Fibroblast of lung (primary cell): Measurements from ENCODE around the gene AGAP1. TPM values are rescaled to one million over a fixed set of nuclear protein-coding genes. Genes with fewer than 3 reads are reported as not detected.

Experiments used
- DNase-seq, 2 donors: peaks; one replicate each; pipeline versions ENCODE4 v3.0.0 to v3.0.0-alpha.2; 2010; ENCODE audit warnings: low read depth in 2 of 2
- H2AFZ ChIP-seq: 2 replicates; pipeline ENCODE4 v1.5.1; 2012; ENCODE audit warnings: low read length, control low read depth, inconsistent platforms
- H3K27ac ChIP-seq: 2 replicates; pipeline ENCODE4 v1.5.1; 2011; ENCODE audit warnings: low read length, control low read depth; ENCODE audit not compliant: insufficient read depth
- H3K27me3 ChIP-seq: 2 replicates; pipeline ENCODE4 v1.5.1; 2011; ENCODE audit warnings: mild to moderate bottlenecking, low read length; ENCODE audit not compliant: control insufficient read depth, insufficient read depth
- H3K36me3 ChIP-seq: 2 replicates; pipeline ENCODE4 v1.5.1; 2011; ENCODE audit warnings: low read length; ENCODE audit not compliant: control insufficient read depth, insufficient read depth
- H3K4me1 ChIP-seq: 2 replicates; pipeline ENCODE4 v1.5.1; 2011; ENCODE audit warnings: low read length; ENCODE audit not compliant: control insufficient read depth, insufficient read depth; ENCODE audit errors: extremely low read depth
- H3K4me2 ChIP-seq: 2 replicates; pipeline ENCODE4 v1.5.1; 2011; ENCODE audit warnings: low read length, control low read depth; ENCODE audit not compliant: insufficient read depth; ENCODE audit errors: extremely low read depth
- H3K4me3 ChIP-seq, 4 experiments: fragments of 200-600 bp in 1 of 4; sonication (generic) in 1 of 4; replicated peaks in 1 of 4; 2 replicates each; pipeline ENCODE4 v1.5.1; 2011 to 2016; ENCODE audit warnings: low read length in 4 of 4, low read depth in 3 of 4, mild to moderate bottlenecking in 3 of 4, control low read depth in 2 of 4, inconsistent platforms in 1 of 4, mixed read lengths in 1 of 4; ENCODE audit not compliant: insufficient read depth in 1 of 4; ENCODE audit errors: control extremely low read depth in 1 of 4
- H3K79me2 ChIP-seq: 2 replicates; pipeline ENCODE4 v1.5.1; 2012; ENCODE audit warnings: mild to moderate bottlenecking, low read length, inconsistent platforms; ENCODE audit not compliant: control insufficient read depth, insufficient read depth
- H3K9ac ChIP-seq: 2 replicates; pipeline ENCODE4 v1.5.1; 2011; ENCODE audit warnings: mild to moderate bottlenecking, low read length, control low read depth; ENCODE audit not compliant: insufficient read depth
- H3K9me3 ChIP-seq: 2 replicates; pipeline ENCODE4 v1.5.1; 2012; ENCODE audit warnings: low read depth, low read length; ENCODE audit not compliant: control insufficient read depth, insufficient read depth
- H4K20me1 ChIP-seq: 2 replicates; pipeline ENCODE4 v1.5.1; 2011; ENCODE audit warnings: low read length; ENCODE audit not compliant: control insufficient read depth, insufficient read depth; ENCODE audit errors: extremely low read depth
- EZH2 ChIP-seq: IDR thresholded peaks from 2 replicates; pipeline ENCODE4 v1.5.1; 2012; ENCODE audit warnings: low read length, control low read depth, mild to moderate bottlenecking; ENCODE audit errors: missing control alignments
- polyA plus RNA-seq, 2 donors: library from polyadenylated mRNA; depleted of rRNA in 1 of 2; stranded (reverse) in 1 of 2; unstranded in 1 of 2; fragments of >200 nt; gene quantifications; 2 replicates each; pipeline ENCODE4 v1.2.1, GENCODE V29; 2011 to 2012; ENCODE audit warnings: missing spikeins in 1 of 2
- total RNA-seq: library from RNA; depleted of rRNA; stranded (reverse); fragments of >200 nt; gene quantifications from 2 replicates; pipeline ENCODE4 v1.2.1, GENCODE V29; 2014
- TF ChIP-seq, protein P1 (sequence below), 2 donors: IDR thresholded peaks in 1 of 2; conservative IDR thresholded peaks in 1 of 2; 1 replicate in 1 of 2; 2 replicates in 1 of 2; pipeline ENCODE4 v1.5.1; 2011 to 2012; ENCODE audit warnings: low read length in 2 of 2, control low read depth in 1 of 2, inconsistent platforms in 1 of 2, low read depth in 1 of 2, mild to moderate bottlenecking in 1 of 2

AGAP1 gene
- total and polyA plus RNA-seq, 2 donors (not counting 1 experiment from before 2014, with no cell fraction given), result 10.6 to 14.0 TPM

- H3K27ac ChIP-seq, result no peak overlapping the region
- peaks cover 4% of the 10 kb centered on the region for H3K79me2 ChIP-seq
- no peak overlapping the region for H3K4me2 ChIP-seq
- H3K36me3 ChIP-seq, result no peaks in the 10 kb centered on the region
- H3K4me1 ChIP-seq, result peaks cover 32% of the 10 kb centered on the region
- H3K9me3 ChIP-seq, result no peaks in the 10 kb centered on the region
- H3K9ac ChIP-seq, result no peak overlapping the region
- no peak overlapping the region for H2AFZ ChIP-seq
- no peaks in the 10 kb centered on the region for H3K27me3 ChIP-seq
- H4K20me1 ChIP-seq, result no peaks in the 10 kb centered on the region
- H3K4me3 ChIP-seq, result no peak overlapping the region
- no peak for DNase-seq
- TF ChIP-seq, protein P1, sequence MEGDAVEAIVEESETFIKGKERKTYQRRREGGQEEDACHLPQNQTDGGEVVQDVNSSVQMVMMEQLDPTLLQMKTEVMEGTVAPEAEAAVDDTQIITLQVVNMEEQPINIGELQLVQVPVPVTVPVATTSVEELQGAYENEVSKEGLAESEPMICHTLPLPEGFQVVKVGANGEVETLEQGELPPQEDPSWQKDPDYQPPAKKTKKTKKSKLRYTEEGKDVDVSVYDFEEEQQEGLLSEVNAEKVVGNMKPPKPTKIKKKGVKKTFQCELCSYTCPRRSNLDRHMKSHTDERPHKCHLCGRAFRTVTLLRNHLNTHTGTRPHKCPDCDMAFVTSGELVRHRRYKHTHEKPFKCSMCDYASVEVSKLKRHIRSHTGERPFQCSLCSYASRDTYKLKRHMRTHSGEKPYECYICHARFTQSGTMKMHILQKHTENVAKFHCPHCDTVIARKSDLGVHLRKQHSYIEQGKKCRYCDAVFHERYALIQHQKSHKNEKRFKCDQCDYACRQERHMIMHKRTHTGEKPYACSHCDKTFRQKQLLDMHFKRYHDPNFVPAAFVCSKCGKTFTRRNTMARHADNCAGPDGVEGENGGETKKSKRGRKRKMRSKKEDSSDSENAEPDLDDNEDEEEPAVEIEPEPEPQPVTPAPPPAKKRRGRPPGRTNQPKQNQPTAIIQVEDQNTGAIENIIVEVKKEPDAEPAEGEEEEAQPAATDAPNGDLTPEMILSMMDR (conservative IDR thresholded peaks at IDR 0.05 in 1 of 2, IDR thresholded peaks at IDR 0.05 in 1 of 2; ENCODE audit: low read depth in 1 of 2, low read length in 2 of 2), result no peak
- no peak for TF ChIP-seq EZH2
These were observed 150.1 kb downstream of the AGAP1 start for GRCh38 chr2:235643680-235644511.

- Histone ChIP-seq H3K4me3 (no peak overlapping the region), H3K36me3 (no peaks in the 10 kb centered on the region), H3K79me2 (peaks cover 4% of the 10 kb centered on the region), H3K4me1 (peaks cover 7% of the 10 kb centered on the region), H3K9ac (no peak overlapping the region), H3K4me2 (no peak overlapping the region), H2AFZ (no peak overlapping the region), H4K20me1 (no peaks in the 10 kb centered on the region), H3K9me3 (no peaks in the 10 kb centered on the region), H3K27ac (no peak overlapping the region), H3K27me3 (no peaks in the 10 kb centered on the region)
- TF ChIP-seq EZH2, result no peak
- TF ChIP-seq, protein P1 (conservative IDR thresholded peaks at IDR 0.05 in 1 of 2, IDR thresholded peaks at IDR 0.05 in 1 of 2; ENCODE audit: low read depth in 1 of 2, low read length in 2 of 2), result no peak
- no peak for DNase-seq
These were observed 153.4 kb downstream of the AGAP1 start for GRCh38 chr2:235647264-235647663.

- no peak for DNase-seq
- H3K27me3 ChIP-seq, result no peaks in the 10 kb centered on the region
- TF ChIP-seq EZH2, result no peak
- TF ChIP-seq, protein P1 (conservative IDR thresholded peaks at IDR 0.05 in 1 of 2, IDR thresholded peaks at IDR 0.05 in 1 of 2; ENCODE audit: low read depth in 1 of 2, low read length in 2 of 2), result no peak
- no peak overlapping the region for H2AFZ ChIP-seq
- H3K9ac ChIP-seq, result no peak overlapping the region
- H3K79me2 ChIP-seq, result peaks cover 2% of the 10 kb centered on the region
- no peaks in the 10 kb centered on the region for H4K20me1 ChIP-seq
- no peaks in the 10 kb centered on the region for H3K9me3 ChIP-seq
- no peak overlapping the region for H3K4me2 ChIP-seq
- H3K36me3 ChIP-seq, result no peaks in the 10 kb centered on the region
- H3K4me1 ChIP-seq, result peaks cover under 1% of the 10 kb centered on the region
- H3K27ac ChIP-seq, result no peak overlapping the region
- no peak overlapping the region for H3K4me3 ChIP-seq
These were observed 154.0 kb downstream of the AGAP1 start for GRCh38 chr2:235647877-235648276.
